WTC11 (cell line): ENCODE results near the gene TMEM260. TPM values are rescaled to one million over a fixed set of nuclear protein-coding genes. Genes with fewer than 3 reads are reported as not detected.

Experiments used
- ATAC-seq: fragments of 200-7000 bp; cut with Tn5 transposase; 2 replicates; pipeline ENCODE4 v1.10.0; 2021; ENCODE audit warnings: mild to moderate bottlenecking, moderate library complexity
- CTCF ChIA-PET: fragments of 300-600 bp; sonication (Branson Sonifier 250); formaldehyde crosslinking; loops from one replicate; lab custom pipeline; 2021; ENCODE audit warnings: antibody characterized with exemption; lab: Charles Lee
- POLR2A ChIA-PET: fragments of 350-600 bp; sonication (Branson Sonifier 250); formaldehyde crosslinking; loops from one replicate; lab custom pipeline; 2021; ENCODE audit warnings: antibody characterized with exemption; lab: Charles Lee
- DNase-seq: peaks from one replicate; pipeline ENCODE4 v3.0.0; 2021; ENCODE audit warnings: low spot score
- H3K27ac Mint-ChIP-seq: 2 replicates; pipeline ENCODE4 v1.8.0; 2021; ENCODE audit warnings: mixed read lengths
- H3K27me3 Mint-ChIP-seq: 2 replicates; pipeline ENCODE4 v1.8.0; 2021; ENCODE audit warnings: low read depth, mild to moderate bottlenecking, moderate library complexity, mixed read lengths
- H3K36me3 Mint-ChIP-seq: 2 replicates; pipeline ENCODE4 v1.8.0; 2021; ENCODE audit warnings: mixed read lengths
- H3K4me1 Mint-ChIP-seq: 2 replicates; pipeline ENCODE4 v1.8.0; 2022; ENCODE audit warnings: mixed read lengths
- H3K4me3 Mint-ChIP-seq: 2 replicates; pipeline ENCODE4 v1.8.0; 2021; ENCODE audit warnings: mild to moderate bottlenecking, moderate library complexity, mixed read lengths
- H3K9me3 Mint-ChIP-seq: 2 replicates; pipeline ENCODE4 v1.8.0; 2021; ENCODE audit warnings: mixed read lengths
- ATF3 ChIP-seq: sonication (generic); formaldehyde crosslinking; conservative IDR thresholded peaks from 2 replicates; pipeline ENCODE4 v1.8.1; 2022; ENCODE audit warnings: mild to moderate bottlenecking, missing genetic modification reagents
- FOXP1 ChIP-seq: sonication (generic); formaldehyde crosslinking; IDR thresholded peaks from 2 replicates; pipeline ENCODE4 v1.8.0; 2022; ENCODE audit warnings: missing genetic modification reagents, mild to moderate bottlenecking, moderate library complexity, borderline replicate concordance
- MXD4 ChIP-seq: fragments of 250-450 bp; sonication (Bioruptor Pico); IDR thresholded peaks from 2 replicates; pipeline ENCODE4 v1.8.0; 2021; ENCODE audit warnings: mild to moderate bottlenecking, moderate library complexity, borderline replicate concordance
- NFYB ChIP-seq: sonication (generic); formaldehyde crosslinking; conservative IDR thresholded peaks from 2 replicates; pipeline ENCODE4 v1.8.0; 2022; ENCODE audit warnings: low read depth, missing genetic modification reagents
- OVOL2 ChIP-seq: fragments of 250-450 bp; sonication (Bioruptor Pico); IDR thresholded peaks from 2 replicates; pipeline ENCODE4 v1.9.0; 2021; ENCODE audit warnings: mild to moderate bottlenecking, borderline replicate concordance
- PREB ChIP-seq: sonication (generic); formaldehyde crosslinking; IDR thresholded peaks from 2 replicates; pipeline ENCODE4 v1.8.1; 2022; ENCODE audit warnings: mild to moderate bottlenecking, missing genetic modification reagents, moderate library complexity, borderline replicate concordance
- PRRX2 ChIP-seq: fragments of 250-450 bp; sonication (Bioruptor Pico); IDR thresholded peaks from 2 replicates; pipeline ENCODE4 v1.8.0; 2021; ENCODE audit warnings: mild to moderate bottlenecking
- RELA ChIP-seq: sonication (generic); formaldehyde crosslinking; IDR thresholded peaks from 2 replicates; pipeline ENCODE4 v1.8.1; 2022; ENCODE audit warnings: missing genetic modification reagents, mild to moderate bottlenecking, borderline replicate concordance
- SOX15 ChIP-seq: fragments of 250-450 bp; sonication (Bioruptor Pico); IDR thresholded peaks from 2 replicates; pipeline ENCODE4 v1.9.0; 2021; ENCODE audit warnings: mild to moderate bottlenecking
- TEAD1 ChIP-seq: sonication (generic); formaldehyde crosslinking; IDR thresholded peaks from 2 replicates; pipeline ENCODE4 v1.8.0; 2022; ENCODE audit warnings: mild to moderate bottlenecking, missing genetic modification reagents
- ZNF317 ChIP-seq: sonication (generic); formaldehyde crosslinking; IDR thresholded peaks from 2 replicates; pipeline ENCODE4 v1.8.1; 2023; ENCODE audit warnings: low read depth, mild to moderate bottlenecking, moderate library complexity, missing genetic modification reagents, borderline replicate concordance
- ZNF416 ChIP-seq: fragments of 250-450 bp; sonication (Bioruptor Pico); IDR thresholded peaks from 2 replicates; pipeline ENCODE4 v1.9.0; 2021; ENCODE audit warnings: mild to moderate bottlenecking, inconsistent platforms
- ZNF425 ChIP-seq: fragments of 250-450 bp; sonication (Bioruptor Pico); conservative IDR thresholded peaks from 2 replicates; pipeline ENCODE4 v1.9.0; 2021; ENCODE audit warnings: mild to moderate bottlenecking
- ZSCAN18 ChIP-seq: fragments of 250-450 bp; sonication (Bioruptor Pico); IDR thresholded peaks from 2 replicates; pipeline ENCODE4 v2.1.2; 2022; ENCODE audit warnings: mild to moderate bottlenecking, moderate library complexity
- total RNA-seq: library from RNA; stranded (reverse); gene quantifications from 3 replicates; pipeline ENCODE4 v1.2.3, GENCODE V29; 2021
- TF ChIP-seq, protein P1 (sequence below): sonication (generic); formaldehyde crosslinking; IDR thresholded peaks from 2 replicates; pipeline ENCODE4 v1.8.1; 2022; ENCODE audit warnings: low read depth, mild to moderate bottlenecking, moderate library complexity, missing genetic modification reagents, borderline replicate concordance
- TF ChIP-seq, protein P2 (sequence below): sonication (generic); formaldehyde crosslinking; IDR thresholded peaks from 2 replicates; pipeline ENCODE4 v1.8.0; 2022; ENCODE audit warnings: mild to moderate bottlenecking, missing genetic modification reagents
- TF ChIP-seq, protein P3 (sequence below): sonication (generic); formaldehyde crosslinking; IDR thresholded peaks from 2 replicates; pipeline ENCODE4 v1.8.1; 2023; ENCODE audit warnings: mild to moderate bottlenecking, missing genetic modification reagents
- TF ChIP-seq, protein P4 (sequence below): sonication (generic); formaldehyde crosslinking; IDR thresholded peaks from 2 replicates; pipeline ENCODE4 v1.8.1; 2023; ENCODE audit warnings: mild to moderate bottlenecking, missing genetic modification reagents, borderline replicate concordance
- TF ChIP-seq, protein P5 (sequence below): sonication (generic); formaldehyde crosslinking; IDR thresholded peaks from 2 replicates; pipeline ENCODE4 v1.8.0; 2022; ENCODE audit warnings: mild to moderate bottlenecking, missing genetic modification reagents
- TF ChIP-seq, protein P6 (sequence below): sonication (generic); formaldehyde crosslinking; IDR thresholded peaks from 2 replicates; pipeline ENCODE4 v1.8.1; 2023; ENCODE audit warnings: mild to moderate bottlenecking, moderate library complexity, missing genetic modification reagents

Gene TMEM260
- total RNA-seq, 1 experiment from 2014 or later: 17.9 TPM

GRCh38 chr14:56562883-56563282 is 16.7 kb upstream of the TMEM260 start:
- no peaks in the 10 kb centered on the region for H3K9me3 Mint-ChIP-seq
- ATAC-seq: no peak
- POLR2A ChIA-PET: no interaction called here
- H3K27me3 Mint-ChIP-seq: peaks cover 4% of the 10 kb centered on the region
- DNase-seq: no peak
- H3K4me1 Mint-ChIP-seq: 0 out of 2 replicates have a peak, but pooled peaks cover 2% of the 10 kb centered on the region
- no peak overlapping the region for H3K4me3 Mint-ChIP-seq
- no peaks in the 10 kb centered on the region for H3K36me3 Mint-ChIP-seq
- no peak overlapping the region for H3K27ac Mint-ChIP-seq
- CTCF ChIA-PET: interaction anchor here (1.2 kb wide), 1 partner anchor 12 kb away, joined by 4 read pairs; no protein-coding TSS in a partner anchor
- no peak for TF ChIP-seq ZSCAN18
- TF ChIP-seq, protein P1, sequence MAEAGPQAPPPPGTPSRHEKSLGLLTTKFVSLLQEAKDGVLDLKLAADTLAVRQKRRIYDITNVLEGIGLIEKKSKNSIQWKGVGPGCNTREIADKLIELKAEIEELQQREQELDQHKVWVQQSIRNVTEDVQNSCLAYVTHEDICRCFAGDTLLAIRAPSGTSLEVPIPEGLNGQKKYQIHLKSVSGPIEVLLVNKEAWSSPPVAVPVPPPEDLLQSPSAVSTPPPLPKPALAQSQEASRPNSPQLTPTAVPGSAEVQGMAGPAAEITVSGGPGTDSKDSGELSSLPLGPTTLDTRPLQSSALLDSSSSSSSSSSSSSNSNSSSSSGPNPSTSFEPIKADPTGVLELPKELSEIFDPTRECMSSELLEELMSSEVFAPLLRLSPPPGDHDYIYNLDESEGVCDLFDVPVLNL (CRISPR knock-in tag): no peak
- TF ChIP-seq ZNF317 (CRISPR knock-in tag): no peak
- TF ChIP-seq, protein P2, sequence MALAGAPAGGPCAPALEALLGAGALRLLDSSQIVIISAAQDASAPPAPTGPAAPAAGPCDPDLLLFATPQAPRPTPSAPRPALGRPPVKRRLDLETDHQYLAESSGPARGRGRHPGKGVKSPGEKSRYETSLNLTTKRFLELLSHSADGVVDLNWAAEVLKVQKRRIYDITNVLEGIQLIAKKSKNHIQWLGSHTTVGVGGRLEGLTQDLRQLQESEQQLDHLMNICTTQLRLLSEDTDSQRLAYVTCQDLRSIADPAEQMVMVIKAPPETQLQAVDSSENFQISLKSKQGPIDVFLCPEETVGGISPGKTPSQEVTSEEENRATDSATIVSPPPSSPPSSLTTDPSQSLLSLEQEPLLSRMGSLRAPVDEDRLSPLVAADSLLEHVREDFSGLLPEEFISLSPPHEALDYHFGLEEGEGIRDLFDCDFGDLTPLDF (CRISPR knock-in tag): no peak
- no peak for TF ChIP-seq SOX15 (CRISPR knock-in tag)
- no peak for TF ChIP-seq ATF3 (CRISPR knock-in tag)
- TF ChIP-seq, protein P3, sequence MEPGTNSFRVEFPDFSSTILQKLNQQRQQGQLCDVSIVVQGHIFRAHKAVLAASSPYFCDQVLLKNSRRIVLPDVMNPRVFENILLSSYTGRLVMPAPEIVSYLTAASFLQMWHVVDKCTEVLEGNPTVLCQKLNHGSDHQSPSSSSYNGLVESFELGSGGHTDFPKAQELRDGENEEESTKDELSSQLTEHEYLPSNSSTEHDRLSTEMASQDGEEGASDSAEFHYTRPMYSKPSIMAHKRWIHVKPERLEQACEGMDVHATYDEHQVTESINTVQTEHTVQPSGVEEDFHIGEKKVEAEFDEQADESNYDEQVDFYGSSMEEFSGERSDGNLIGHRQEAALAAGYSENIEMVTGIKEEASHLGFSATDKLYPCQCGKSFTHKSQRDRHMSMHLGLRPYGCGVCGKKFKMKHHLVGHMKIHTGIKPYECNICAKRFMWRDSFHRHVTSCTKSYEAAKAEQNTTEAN: no peak
- TF ChIP-seq, protein P4, sequence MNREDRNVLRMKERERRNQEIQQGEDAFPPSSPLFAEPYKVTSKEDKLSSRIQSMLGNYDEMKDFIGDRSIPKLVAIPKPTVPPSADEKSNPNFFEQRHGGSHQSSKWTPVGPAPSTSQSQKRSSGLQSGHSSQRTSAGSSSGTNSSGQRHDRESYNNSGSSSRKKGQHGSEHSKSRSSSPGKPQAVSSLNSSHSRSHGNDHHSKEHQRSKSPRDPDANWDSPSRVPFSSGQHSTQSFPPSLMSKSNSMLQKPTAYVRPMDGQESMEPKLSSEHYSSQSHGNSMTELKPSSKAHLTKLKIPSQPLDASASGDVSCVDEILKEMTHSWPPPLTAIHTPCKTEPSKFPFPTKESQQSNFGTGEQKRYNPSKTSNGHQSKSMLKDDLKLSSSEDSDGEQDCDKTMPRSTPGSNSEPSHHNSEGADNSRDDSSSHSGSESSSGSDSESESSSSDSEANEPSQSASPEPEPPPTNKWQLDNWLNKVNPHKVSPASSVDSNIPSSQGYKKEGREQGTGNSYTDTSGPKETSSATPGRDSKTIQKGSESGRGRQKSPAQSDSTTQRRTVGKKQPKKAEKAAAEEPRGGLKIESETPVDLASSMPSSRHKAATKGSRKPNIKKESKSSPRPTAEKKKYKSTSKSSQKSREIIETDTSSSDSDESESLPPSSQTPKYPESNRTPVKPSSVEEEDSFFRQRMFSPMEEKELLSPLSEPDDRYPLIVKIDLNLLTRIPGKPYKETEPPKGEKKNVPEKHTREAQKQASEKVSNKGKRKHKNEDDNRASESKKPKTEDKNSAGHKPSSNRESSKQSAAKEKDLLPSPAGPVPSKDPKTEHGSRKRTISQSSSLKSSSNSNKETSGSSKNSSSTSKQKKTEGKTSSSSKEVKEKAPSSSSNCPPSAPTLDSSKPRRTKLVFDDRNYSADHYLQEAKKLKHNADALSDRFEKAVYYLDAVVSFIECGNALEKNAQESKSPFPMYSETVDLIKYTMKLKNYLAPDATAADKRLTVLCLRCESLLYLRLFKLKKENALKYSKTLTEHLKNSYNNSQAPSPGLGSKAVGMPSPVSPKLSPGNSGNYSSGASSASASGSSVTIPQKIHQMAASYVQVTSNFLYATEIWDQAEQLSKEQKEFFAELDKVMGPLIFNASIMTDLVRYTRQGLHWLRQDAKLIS (CRISPR knock-in tag): no peak
- no peak for TF ChIP-seq MXD4 (CRISPR knock-in tag)
- TF ChIP-seq ZNF416: no peak
- TF ChIP-seq OVOL2 (CRISPR knock-in tag): no peak
- TF ChIP-seq TEAD1: no peak
- TF ChIP-seq PREB (CRISPR knock-in tag): no peak

DNA sequence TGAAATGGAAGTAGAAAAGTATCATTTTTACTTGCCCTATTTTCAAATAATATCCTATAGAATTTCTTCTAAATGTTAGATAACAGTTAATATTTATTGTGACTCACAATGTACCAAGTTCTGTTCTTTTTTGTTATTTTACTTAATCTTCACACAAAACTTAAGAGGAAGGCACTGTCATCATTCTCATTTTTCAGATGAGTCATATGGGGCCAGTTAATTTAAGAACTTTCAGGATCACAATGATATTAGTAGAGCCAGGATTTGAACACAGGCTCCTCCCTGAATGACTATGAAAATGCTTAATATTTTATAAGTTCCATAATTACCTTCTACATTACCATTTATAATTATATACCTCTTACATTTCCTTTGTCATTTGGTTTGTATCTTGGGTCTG is 10.4 kb upstream of the TMEM260 start:
- H3K4me1 Mint-ChIP-seq: 0 out of 2 replicates have a peak, but pooled peaks cover 2% of the 10 kb centered on the region
- H3K4me3 Mint-ChIP-seq: no peak overlapping the region
- H3K36me3 Mint-ChIP-seq: no peaks in the 10 kb centered on the region
- no peak overlapping the region for H3K27ac Mint-ChIP-seq
- ChIA-PET POLR2A (no interaction called here), CTCF (no interaction called here)
- ATAC-seq: no peak
- H3K27me3 Mint-ChIP-seq: peaks cover 4% of the 10 kb centered on the region
- no peaks in the 10 kb centered on the region for H3K9me3 Mint-ChIP-seq
- no peak for DNase-seq
- TF ChIP-seq PRRX2 (CRISPR knock-in tag): no peak
- no peak for TF ChIP-seq NFYB (CRISPR knock-in tag)
- TF ChIP-seq, protein P5, sequence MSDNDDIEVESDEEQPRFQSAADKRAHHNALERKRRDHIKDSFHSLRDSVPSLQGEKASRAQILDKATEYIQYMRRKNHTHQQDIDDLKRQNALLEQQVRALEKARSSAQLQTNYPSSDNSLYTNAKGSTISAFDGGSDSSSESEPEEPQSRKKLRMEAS (CRISPR knock-in tag): no peak
- TF ChIP-seq, protein P6, sequence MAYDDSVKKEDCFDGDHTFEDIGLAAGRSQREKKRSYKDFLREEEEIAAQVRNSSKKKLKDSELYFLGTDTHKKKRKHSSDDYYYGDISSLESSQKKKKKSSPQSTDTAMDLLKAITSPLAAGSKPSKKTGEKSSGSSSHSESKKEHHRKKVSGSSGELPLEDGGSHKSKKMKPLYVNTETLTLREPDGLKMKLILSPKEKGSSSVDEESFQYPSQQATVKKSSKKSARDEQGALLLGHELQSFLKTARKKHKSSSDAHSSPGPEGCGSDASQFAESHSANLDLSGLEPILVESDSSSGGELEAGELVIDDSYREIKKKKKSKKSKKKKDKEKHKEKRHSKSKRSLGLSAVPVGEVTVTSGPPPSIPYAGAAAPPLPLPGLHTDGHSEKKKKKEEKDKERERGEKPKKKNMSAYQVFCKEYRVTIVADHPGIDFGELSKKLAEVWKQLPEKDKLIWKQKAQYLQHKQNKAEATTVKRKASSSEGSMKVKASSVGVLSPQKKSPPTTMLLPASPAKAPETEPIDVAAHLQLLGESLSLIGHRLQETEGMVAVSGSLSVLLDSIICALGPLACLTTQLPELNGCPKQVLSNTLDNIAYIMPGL (CRISPR knock-in tag): no peak
- no peak for TF ChIP-seq ZNF425
- TF ChIP-seq FOXP1 (CRISPR knock-in tag): no peak
- no peak for TF ChIP-seq RELA (CRISPR knock-in tag)
- no peak for TF ChIP-seq ZNF317 (CRISPR knock-in tag)
